22Rv1 (cell line): ENCODE data around the gene ATN1.

Experiments used
- H3K27ac ChIP-seq: fragments of 450-650 bp; 2 replicates; pipeline ENCODE4 v1.5.1; 2017
- CTCF ChIP-seq: fragments of 450-650 bp; IDR thresholded peaks from 2 replicates; pipeline ENCODE4 v1.5.1; 2017; ENCODE audit warnings: mild to moderate bottlenecking
- ZFX ChIP-seq: fragments of 450-650 bp; IDR thresholded peaks from 2 replicates; pipeline ENCODE4 v1.6.1; 2017; ENCODE audit warnings: antibody characterized with exemption, borderline replicate concordance

Gene ATN1

DNA sequence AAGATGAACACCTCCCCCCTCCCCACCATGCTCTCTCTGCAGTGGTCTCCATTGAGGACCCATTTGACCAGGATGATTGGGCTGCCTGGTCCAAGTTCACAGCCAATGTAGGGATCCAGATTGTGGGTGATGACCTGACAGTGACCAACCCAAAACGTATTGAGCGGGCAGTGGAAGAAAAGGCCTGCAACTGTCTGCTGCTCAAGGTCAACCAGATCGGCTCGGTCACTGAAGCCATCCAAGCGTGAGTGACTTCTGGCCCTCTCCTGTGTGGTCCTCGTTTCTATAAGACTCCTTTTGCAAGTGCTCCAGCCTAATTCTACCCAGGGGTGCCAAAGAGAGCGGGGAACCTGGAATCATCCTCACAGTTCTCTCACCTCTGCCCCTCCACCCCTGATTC is 6.2 kb upstream of the ATN1 start:
- H3K27ac ChIP-seq, result peak overlapping the region; percentile 100; the same call in 1 of the 2 replicates
- no peak for TF ChIP-seq CTCF
- no peak for TF ChIP-seq ZFX

DNA sequence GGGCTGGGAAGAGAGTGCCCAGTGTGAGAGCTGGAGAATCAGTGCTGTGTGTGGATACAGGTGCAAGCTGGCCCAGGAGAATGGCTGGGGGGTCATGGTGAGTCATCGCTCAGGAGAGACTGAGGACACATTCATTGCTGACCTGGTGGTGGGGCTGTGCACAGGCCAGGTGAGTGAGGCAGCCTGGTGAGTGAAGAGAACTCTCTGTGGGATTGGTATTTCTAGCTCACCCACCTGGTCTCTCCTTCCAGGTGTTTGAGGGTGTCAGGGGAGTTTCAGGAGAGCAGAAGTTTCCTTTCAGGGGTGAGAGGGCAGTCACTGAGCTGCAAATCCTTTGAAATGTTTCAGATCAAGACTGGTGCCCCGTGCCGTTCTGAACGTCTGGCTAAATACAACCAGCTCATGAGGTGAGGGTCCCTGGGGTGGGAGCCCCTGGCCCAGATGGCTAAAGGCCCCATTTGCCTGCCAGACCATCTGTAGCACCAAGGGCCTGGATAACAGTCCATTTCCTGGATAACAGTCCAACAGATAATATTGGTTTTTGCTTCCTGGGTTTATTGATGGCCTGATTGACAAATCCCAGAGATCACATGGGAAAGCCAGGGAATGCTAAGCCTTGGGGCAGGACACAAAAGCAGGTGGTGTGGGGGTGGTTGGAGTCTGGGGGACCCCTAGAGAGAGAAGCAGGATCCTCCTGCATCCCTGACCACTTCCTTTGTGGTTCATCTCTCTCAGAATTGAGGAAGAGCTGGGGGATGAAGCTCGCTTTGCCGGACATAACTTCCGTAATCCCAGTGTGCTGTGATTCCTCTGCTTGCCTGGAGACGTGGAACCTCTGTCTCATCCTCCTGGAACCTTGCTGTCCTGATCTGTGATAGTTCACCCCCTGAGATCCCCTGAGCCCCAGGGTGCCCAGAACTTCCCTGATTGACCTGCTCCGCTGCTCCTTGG is 5.5 kb upstream of the ATN1 start:
- TF ChIP-seq CTCF (no peak), ZFX (no peak)

DNA sequence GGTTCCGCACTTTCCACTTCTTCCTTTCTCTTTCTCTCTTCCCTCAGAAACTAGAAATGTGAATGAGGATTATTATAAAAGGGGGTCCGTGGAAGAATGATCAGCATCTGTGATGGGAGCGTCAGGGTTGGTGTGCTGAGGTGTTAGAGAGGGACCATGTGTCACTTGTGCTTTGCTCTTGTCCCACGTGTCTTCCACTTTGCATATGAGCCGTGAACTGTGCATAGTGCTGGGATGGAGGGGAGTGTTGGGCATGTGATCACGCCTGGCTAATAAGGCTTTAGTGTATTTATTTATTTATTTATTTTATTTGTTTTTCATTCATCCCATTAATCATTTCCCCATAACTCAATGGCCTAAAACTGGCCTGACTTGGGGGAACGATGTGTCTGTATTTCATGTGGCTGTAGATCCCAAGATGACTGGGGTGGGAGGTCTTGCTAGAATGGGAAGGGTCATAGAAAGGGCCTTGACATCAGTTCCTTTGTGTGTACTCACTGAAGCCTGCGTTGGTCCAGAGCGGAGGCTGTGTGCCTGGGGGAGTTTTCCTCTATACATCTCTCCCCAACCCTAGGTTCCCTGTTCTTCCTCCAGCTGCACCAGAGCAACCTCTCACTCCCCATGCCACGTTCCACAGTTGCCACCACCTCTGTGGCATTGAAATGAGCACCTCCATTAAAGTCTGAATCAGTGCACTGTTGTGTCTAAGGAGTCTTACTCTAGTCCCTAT is 4.6 kb upstream of the ATN1 start:
- TF ChIP-seq CTCF, result no peak
- TF ChIP-seq ZFX, result no peak
- peak overlapping the region; percentile 100 for H3K27ac ChIP-seq

More for the DNA sequence above, 5.5 kb upstream of the ATN1 start:
- H3K27ac ChIP-seq, result peak overlapping the region; percentile 100

DNA sequence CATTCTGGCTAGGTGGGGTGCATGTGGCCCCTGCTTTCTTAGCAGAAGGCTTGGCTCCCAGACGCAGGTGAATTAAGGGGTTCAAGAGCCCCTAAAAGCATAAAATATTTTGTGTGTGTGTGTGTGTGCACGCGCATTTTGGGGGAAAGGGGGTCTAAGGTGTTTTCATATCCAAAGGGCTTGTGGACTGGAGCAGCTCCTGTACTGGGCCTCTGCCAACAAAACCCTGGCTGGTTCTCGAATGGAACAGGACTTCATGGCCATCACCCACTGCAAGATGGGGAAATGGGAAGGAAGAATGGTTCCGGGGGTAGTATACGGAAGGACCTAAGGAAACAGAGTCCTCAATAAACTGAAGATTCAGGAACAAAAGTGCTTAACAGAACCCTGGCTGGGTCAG is 3.9 kb upstream of the ATN1 start:
- TF ChIP-seq ZFX (no peak), CTCF (no peak)
- peak overlapping the region; percentile 100 for H3K27ac ChIP-seq

DNA sequence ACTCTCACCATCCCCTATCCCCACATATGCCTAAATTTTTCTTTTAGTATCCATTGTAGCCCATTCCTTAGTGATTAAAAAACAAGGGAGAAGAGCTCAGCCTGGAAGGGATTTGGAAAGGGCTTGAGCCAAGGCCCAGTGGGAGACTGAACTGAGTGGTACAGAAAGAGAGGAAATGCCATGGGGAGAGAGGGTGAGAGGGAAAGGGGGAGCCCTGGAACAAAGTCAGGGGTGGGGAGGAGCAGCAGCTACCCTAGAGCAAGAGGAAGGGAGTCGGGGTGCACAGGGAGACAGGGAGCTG is 2.6 kb upstream of the ATN1 start:
- H3K27ac ChIP-seq, result peak overlapping the region; percentile 100
- no peak for TF ChIP-seq CTCF
- no peak for TF ChIP-seq ZFX

- TF ChIP-seq CTCF (peak; percentile 17; the same call in 1 of the 2 replicates), ZFX (no peak)
- peak overlapping the region; percentile 100 for H3K27ac ChIP-seq
These were observed 2.0 kb upstream of the ATN1 start for GRCh38 chr12:6925540-6926279.
